Ovary (tissue), 9 donors: Measurements from ENCODE around the gene RPS6KL1. TPM values are rescaled to one million over a fixed set of nuclear protein-coding genes. Genes with fewer than 3 reads are reported as not detected.

ENCODE experiments used
- DNase-seq, 5 donors: peaks; one replicate each; pipeline ENCODE4 v3.0.0-alpha.2; 2019 to 2020
- H3K27ac ChIP-seq, 2 donors: fragments of 200-600 bp; one replicate each; pipeline versions ENCODE4 v1.5.1 to v1.8.0; 2019 to 2022
- H3K27me3 ChIP-seq: fragments of 200-600 bp; one replicate; pipeline ENCODE4 v1.8.0; 2022
- H3K36me3 ChIP-seq: fragments of 200-600 bp; sonication (generic); one replicate; pipeline ENCODE4 v1.5.1; 2019
- H3K4me1 ChIP-seq: one replicate; pipeline ENCODE4 v1.8.1; 2013; ENCODE audit warnings: mild to moderate bottlenecking, moderate library complexity; ENCODE audit not compliant: insufficient read depth
- H3K4me3 ChIP-seq: fragments of 200-600 bp; sonication (generic); one replicate; pipeline ENCODE4 v1.5.1; 2017
- H3K9me3 ChIP-seq, 2 donors: fragments of 200-600 bp in 1 of 2; sonication (generic) in 1 of 2; one replicate each; pipeline versions ENCODE4 v1.5.1 to v1.8.1; 2013 to 2019; ENCODE audit warnings: mild to moderate bottlenecking in 1 of 2, moderate library complexity in 1 of 2
- CTCF ChIP-seq, 3 donors: fragments of 450-650 bp in 2 of 3; fragments of 200-600 bp in 1 of 3; IDR thresholded peaks; one replicate each; pipeline versions ENCODE4 v1.5.1 to v1.8.0; 2016 to 2022; ENCODE audit warnings: antibody characterized with exemption in 3 of 3, mild to moderate bottlenecking in 1 of 3
- EP300 ChIP-seq: sonication (generic); formaldehyde crosslinking; IDR thresholded peaks from one replicate; pipeline ENCODE4 v1.6.1; 2017; ENCODE audit warnings: antibody characterized with exemption
- POLR2A ChIP-seq: fragments of 450-650 bp; IDR thresholded peaks from one replicate; pipeline ENCODE4 v1.6.1; 2017; ENCODE audit warnings: antibody characterized with exemption, mild to moderate bottlenecking, moderate library complexity
- WGBS, 3 donors: extraction: QIAGEN DNeasy Blood & Tissue Kit in 1 of 3; methylation state at CpG; one replicate each; pipeline versions ENCODE4 v1.1.5 to v1.1.7; 2013 to 2017; 5-methylcytosine and 5-hydroxymethylcytosine counted together
- intact Hi-C, 4 donors: fragments of 100-400 bp; cut with DNase I; formaldehyde crosslinking; loops; one replicate each; pipeline versions ENCODE4 v1.11.0 to v1.15.1; 2022 to 2023
- polyA plus RNA-seq, 2 donors: library from polyadenylated mRNA; stranded (reverse); fragments of 200-250 nt in 1 of 2; fragments of 350-450 nt in 1 of 2; fragmentation: Illumina TruSeq in 1 of 2; extraction: RNeasy Lipid Tissue Mini Kit (QIAGEN cat#74804) in 1 of 2; gene quantifications; one replicate each; pipeline ENCODE4 v1.2.3, GENCODE V29; 2013 to 2014
- total RNA-seq, 7 donors: library from RNA; depleted of rRNA in 2 of 7; stranded (reverse); fragments of >200 nt in 2 of 7; fragmentation: NEBNext Ultra II Directional in 3 of 7; extraction: Animal tissue kit (Norgen Biotek cat#: 25700) in 3 of 7; gene quantifications; one replicate each; pipeline versions ENCODE4 v1.1.0 to v1.2.4, GENCODE V29; 2016 to 2023
- donor health status: DM: no; HTN: no; CAD: no; lungs with moderate emphysema.
- donor health status: DM: no; HTN: no; CAD: no.
- donor health status: Bipolar disorder and iron deficiency.
- donor health status: DM: yes; HTN: yes; CAD: no.
- donor health status: DM: no; HTN: no; CAD: no.
- donor health status: DM: yes; HTN: yes; CAD: no.

RPS6KL1 gene
- total and polyA plus RNA-seq, 9 donors = 0.24 to 3.0 (median 1.7) TPM

- intact Hi-C loops = loop anchor here in 1 of 4 donors (10.0 kb wide), 1 partner anchor 61 kb away; no protein-coding TSS in a partner anchor
- Histone ChIP-seq H3K36me3 (no peaks in the 10 kb centered on the region), H3K9me3 (no peaks in the 10 kb centered on the region), H3K4me3 (no peak overlapping the region), H3K27me3 (no peaks in the 10 kb centered on the region), H3K4me1 (peaks cover 4% of the 10 kb centered on the region), H3K27ac (no peak overlapping the region)
- no peak for DNase-seq
- 74 to 86% (median 81%) methylated on average over 5 of the region's 5 CpGs for WGBS, 3 donors
- TF ChIP-seq POLR2A = no peak
- TF ChIP-seq CTCF (IDR thresholded peaks at IDR 0.05) = no peak
- TF ChIP-seq EP300 = no peak
Observed at GRCh38 chr14:74953686-74954085, 30.6 kb upstream of the RPS6KL1 start.

DNA sequence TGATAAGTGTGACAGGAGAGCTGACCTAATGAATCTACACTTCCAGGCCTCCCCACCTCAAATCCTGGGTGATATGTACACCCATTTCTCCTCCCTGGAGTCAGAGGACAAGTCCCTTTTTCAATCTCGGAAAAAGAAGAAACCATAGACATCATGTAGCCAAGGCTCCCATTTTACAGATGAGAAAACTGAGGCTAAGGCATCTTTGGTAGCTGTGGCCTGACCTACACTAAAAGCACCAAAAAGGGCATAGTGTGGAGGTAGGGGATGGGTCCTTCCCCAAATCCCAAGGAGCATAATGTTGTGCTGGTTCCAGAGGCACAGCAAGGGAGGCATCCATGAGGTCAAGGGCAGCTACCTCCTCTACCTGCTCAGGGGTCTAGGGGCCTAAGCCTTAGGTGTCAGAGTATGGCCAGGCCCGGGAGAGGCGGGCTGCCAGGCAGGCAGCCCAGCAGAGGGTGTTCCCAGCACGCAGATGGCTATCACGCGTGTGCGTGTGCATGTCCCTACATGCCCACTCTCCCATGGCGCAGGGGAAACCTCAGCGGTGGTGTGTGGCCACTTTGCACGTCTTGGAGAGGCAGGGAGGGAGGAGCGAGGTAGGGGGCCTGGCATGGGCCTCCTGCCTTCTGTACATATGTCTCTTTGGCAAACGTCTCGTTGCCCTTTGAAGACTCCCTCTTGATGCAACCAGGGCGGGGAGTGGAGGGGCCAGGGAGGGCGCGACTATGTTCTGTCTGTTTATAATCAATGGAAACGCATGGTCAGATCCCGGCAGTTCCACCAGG, 29.8 kb upstream of the RPS6KL1 start:
- Histone ChIP-seq H3K27ac (no peak overlapping the region), H3K4me3 (no peak overlapping the region), H3K4me1 (peaks cover 4% of the 10 kb centered on the region), H3K27me3 (no peaks in the 10 kb centered on the region), H3K36me3 (no peaks in the 10 kb centered on the region), H3K9me3 (no peaks in the 10 kb centered on the region)
- no peak for DNase-seq
- TF ChIP-seq POLR2A = no peak
- TF ChIP-seq CTCF (IDR thresholded peaks at IDR 0.05) = no peak
- WGBS, 3 donors = 74 to 82% (median 82%) methylated on average over 18 of the region's 18 CpGs
- intact Hi-C loops = loop anchor here in 1 of 4 donors (10.0 kb wide), 1 partner anchor 62 kb away; no protein-coding TSS in a partner anchor

DNA sequence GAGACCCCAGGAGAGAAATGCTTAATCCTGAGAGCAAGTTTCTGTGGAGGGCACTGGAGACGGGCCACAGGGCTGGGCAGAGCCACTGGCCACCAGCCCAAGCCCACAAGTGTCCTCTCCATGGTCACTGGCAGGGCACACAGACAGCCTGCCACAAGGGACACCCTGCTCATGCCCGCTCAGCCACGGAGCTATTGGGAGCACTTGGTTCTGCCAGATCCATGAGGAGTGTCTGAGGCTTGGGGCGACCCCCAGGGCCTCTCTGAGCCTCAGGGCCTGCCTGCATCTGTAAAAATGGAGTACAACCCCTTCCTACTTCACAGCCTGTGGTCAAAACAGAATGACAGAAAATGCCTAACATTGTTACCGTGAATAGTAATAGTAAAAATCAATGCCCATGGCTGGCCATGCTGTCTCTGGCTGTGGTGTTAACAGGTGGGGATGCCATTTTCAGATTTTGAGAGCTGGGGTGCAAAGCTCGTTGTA, 29.2 kb upstream of the RPS6KL1 start:
- H3K27ac ChIP-seq = no peak overlapping the region
- H3K4me3 ChIP-seq = no peak overlapping the region
- WGBS, 3 donors = 71 to 82% (median 82%) methylated on average over 6 of the region's 6 CpGs
- DNase-seq = no peak
- intact Hi-C loops = loop anchor here in 1 of 4 donors (10.0 kb wide), 1 partner anchor 63 kb away; no protein-coding TSS in a partner anchor
- no peak for TF ChIP-seq POLR2A
- no peak for TF ChIP-seq CTCF (IDR thresholded peaks at IDR 0.05)
- TF ChIP-seq EP300 = no peak
- peaks cover 4% of the 10 kb centered on the region for H3K4me1 ChIP-seq
- no peaks in the 10 kb centered on the region for H3K27me3 ChIP-seq
- no peaks in the 10 kb centered on the region for H3K36me3 ChIP-seq
- H3K9me3 ChIP-seq = no peaks in the 10 kb centered on the region

GRCh38 chr14:74951443-74952179, 28.6 kb upstream of the RPS6KL1 start:
- Histone ChIP-seq H3K27ac (no peak overlapping the region), H3K4me3 (no peak overlapping the region), H3K27me3 (no peaks in the 10 kb centered on the region), H3K4me1 (peaks cover 4% of the 10 kb centered on the region), H3K9me3 (no peaks in the 10 kb centered on the region), H3K36me3 (no peaks in the 10 kb centered on the region)
- 60 to 69% (median 63%) methylated on average over 13 to 15 of the region's 15 CpGs for WGBS, 3 donors
- intact Hi-C loops = loop anchor here in 1 of 4 donors (10.0 kb wide), 1 partner anchor 63 kb away; no protein-coding TSS in a partner anchor
- DNase-seq = no peak
- TF ChIP-seq EP300 (no peak), POLR2A (no peak), CTCF (IDR thresholded peaks at IDR 0.05) (no peak)
